Panc1 (cell line): ENCODE measurements around the gene COMMD1. TPM values are rescaled to one million over a fixed set of nuclear protein-coding genes. Genes with fewer than 3 reads are reported as not detected.

Source experiments
- ATAC-seq: fragments of 200-7000 bp; cut with Tn5 transposase; 2 replicates; pipeline ENCODE4 v1.9.1; 2020; ENCODE audit warnings: mild to moderate bottlenecking, moderate library complexity
- BruUV-seq: library from RNA; stranded (reverse); fragments of 400-500 nt; replicated peaks from 2 replicates; lab custom pipeline; 2021; lab: Mats Ljungman, UMichigan
- CTCF ChIA-PET: fragments of 300-600 bp; sonication (Branson Sonifier 250); formaldehyde crosslinking; loops from one replicate; lab custom pipeline; 2022; ENCODE audit warnings: antibody characterized with exemption; lab: Charles Lee
- POLR2A ChIA-PET: fragments of 300-600 bp; sonication (Branson Sonifier 250); formaldehyde crosslinking; loops from one replicate; lab custom pipeline; 2022; ENCODE audit warnings: antibody characterized with exemption; lab: Charles Lee
- DNase-seq: peaks from one replicate; pipeline ENCODE4 v3.0.0-alpha.2; 2010; ENCODE audit warnings: low read depth, low spot score
- H3K27ac ChIP-seq: 2 replicates; pipeline ENCODE4 v1.5.1; 2011; ENCODE audit warnings: mild to moderate bottlenecking, low read length, inconsistent platforms
- H3K27me3 ChIP-seq: fragments of 200-500 bp; sonication (Bioruptor generic); 2 replicates; pipeline ENCODE4 v1.6.0; 2014; ENCODE audit warnings: low read length, inconsistent platforms; ENCODE audit not compliant: control insufficient read depth, insufficient read depth
- H3K36me3 ChIP-seq: fragments of 200-500 bp; sonication (Bioruptor generic); 2 replicates; pipeline ENCODE4 v1.5.1; 2014; ENCODE audit warnings: inconsistent platforms, mild to moderate bottlenecking, low read length, moderate library complexity; ENCODE audit not compliant: control insufficient read depth, insufficient read depth
- H3K4me1 ChIP-seq: 2 replicates; pipeline ENCODE4 v1.5.1; 2011; ENCODE audit warnings: inconsistent platforms, mild to moderate bottlenecking, low read length, moderate library complexity; ENCODE audit not compliant: control insufficient read depth, insufficient read depth
- H3K4me3 ChIP-seq, 2 experiments: 2 replicates each; pipeline ENCODE4 v1.5.1; 2011 to 2012; ENCODE audit warnings: low read depth in 2 of 2, low read length in 2 of 2, mild to moderate bottlenecking in 2 of 2, inconsistent platforms in 1 of 2, moderate library complexity in 1 of 2
- H3K9me3 ChIP-seq: fragments of 200-500 bp; sonication (Bioruptor generic); 2 replicates; pipeline ENCODE4 v1.5.1; 2014; ENCODE audit warnings: low read depth, mild to moderate bottlenecking, inconsistent platforms, low read length, moderate library complexity; ENCODE audit not compliant: control insufficient read depth, insufficient read depth
- CTCF ChIP-seq: fragments of 450-650 bp; IDR thresholded peaks from 2 replicates; pipeline ENCODE4 v1.5.1; 2017; ENCODE audit warnings: mild to moderate bottlenecking
- POLR2AphosphoS5 ChIP-seq: IDR thresholded peaks from 2 replicates; pipeline ENCODE4 v1.6.1; 2012; ENCODE audit warnings: mild to moderate bottlenecking, low read depth, low read length, moderate library complexity
- REST ChIP-seq, 2 experiments: IDR thresholded peaks; 2 replicates each; pipeline ENCODE4 v1.6.1; 2011 to 2012; ENCODE audit warnings: low read depth in 2 of 2, control low read depth in 1 of 2, low read length in 1 of 2, mild to moderate bottlenecking in 1 of 2, moderate library complexity in 1 of 2; ENCODE audit not compliant: insufficient read depth in 1 of 2
- SIN3A ChIP-seq: IDR thresholded peaks from 2 replicates; pipeline ENCODE4 v1.6.1; 2012; ENCODE audit warnings: low read depth, mild to moderate bottlenecking, low read length, moderate library complexity, borderline replicate concordance; ENCODE audit not compliant: insufficient read depth
- TCF7L2 ChIP-seq: IDR thresholded peaks from 2 replicates; pipeline ENCODE4 v1.6.1; 2011; ENCODE audit warnings: mild to moderate bottlenecking, low read depth, low read length, inconsistent platforms
- in situ Hi-C: cut with HindIII; loops from 2 replicates; pipeline ENCODE4 v1.10.0; 2016; ENCODE audit warnings: low sequenced_read_pairs, low pct_unique_long_range_greater_than_20kb
- intact Hi-C: fragments of 100-400 bp; cut with micrococcal nuclease; formaldehyde crosslinking; loops from one replicate; pipeline ENCODE4 v1.10.0; 2022; ENCODE audit not compliant: unreplicated experiment
- total RNA-seq: library from RNA; stranded (reverse); gene quantifications from one replicate; pipeline ENCODE4 v1.2.1, GENCODE V29; 2021; ENCODE audit not compliant: unreplicated experiment

COMMD1 gene
- total RNA-seq, 1 experiment from 2014 or later, result 40.3 TPM

- intact Hi-C loops (no loop called here), in situ Hi-C loops (no loop called here)
- TF ChIP-seq POLR2AphosphoS5, result no peak
- no peak for TF ChIP-seq REST (IDR thresholded peaks at IDR 0.05; ENCODE audit: insufficient read depth in 1 of 2, low read depth in 2 of 2, low read length in 1 of 2)
- no peak for TF ChIP-seq SIN3A
- TF ChIP-seq CTCF, result no peak
- TF ChIP-seq TCF7L2, result no peak
- DNase-seq (no peak), ATAC-seq (no peak)
- no peaks in the 10 kb centered on the region for H3K9me3 ChIP-seq
- no TSS peak for BruUV-seq
- no peak overlapping the region for H3K4me3 ChIP-seq
- H3K27ac ChIP-seq, result no peak overlapping the region
- H3K4me1 ChIP-seq, result no peaks in the 10 kb centered on the region
- H3K36me3 ChIP-seq, result no peaks in the 10 kb centered on the region
- POLR2A ChIA-PET, result no interaction called here
- H3K27me3 ChIP-seq, result no peaks in the 10 kb centered on the region
- CTCF ChIA-PET, result no interaction called here
Observed at GRCh38 chr2:62101886-62102285, 196.4 kb downstream of the COMMD1 start.

- Histone ChIP-seq H3K27me3 (no peaks in the 10 kb centered on the region), H3K36me3 (no peaks in the 10 kb centered on the region), H3K4me3 (no peak overlapping the region), H3K9me3 (no peaks in the 10 kb centered on the region), H3K4me1 (no peaks in the 10 kb centered on the region), H3K27ac (no peak overlapping the region)
- POLR2A ChIA-PET, result no interaction called here
- no peak for TF ChIP-seq TCF7L2
- no peak for TF ChIP-seq CTCF
- no peak for TF ChIP-seq REST (IDR thresholded peaks at IDR 0.05; ENCODE audit: insufficient read depth in 1 of 2, low read depth in 2 of 2, low read length in 1 of 2)
- no peak for TF ChIP-seq POLR2AphosphoS5
- TF ChIP-seq SIN3A, result no peak
- intact Hi-C loops, result no loop called here
- ATAC-seq (no peak), DNase-seq (no peak)
- in situ Hi-C loops, result no loop called here
- BruUV-seq, result no TSS peak
- CTCF ChIA-PET, result no interaction called here
Observed at GRCh38 chr2:62102402-62102920, 197.0 kb downstream of the COMMD1 start.
